ENCODE data around the gene XYLT1.
A peak's percentile ranks its signal among the peaks of the same experiment; 100 is the strongest.

Gene XYLT1

DNA sequence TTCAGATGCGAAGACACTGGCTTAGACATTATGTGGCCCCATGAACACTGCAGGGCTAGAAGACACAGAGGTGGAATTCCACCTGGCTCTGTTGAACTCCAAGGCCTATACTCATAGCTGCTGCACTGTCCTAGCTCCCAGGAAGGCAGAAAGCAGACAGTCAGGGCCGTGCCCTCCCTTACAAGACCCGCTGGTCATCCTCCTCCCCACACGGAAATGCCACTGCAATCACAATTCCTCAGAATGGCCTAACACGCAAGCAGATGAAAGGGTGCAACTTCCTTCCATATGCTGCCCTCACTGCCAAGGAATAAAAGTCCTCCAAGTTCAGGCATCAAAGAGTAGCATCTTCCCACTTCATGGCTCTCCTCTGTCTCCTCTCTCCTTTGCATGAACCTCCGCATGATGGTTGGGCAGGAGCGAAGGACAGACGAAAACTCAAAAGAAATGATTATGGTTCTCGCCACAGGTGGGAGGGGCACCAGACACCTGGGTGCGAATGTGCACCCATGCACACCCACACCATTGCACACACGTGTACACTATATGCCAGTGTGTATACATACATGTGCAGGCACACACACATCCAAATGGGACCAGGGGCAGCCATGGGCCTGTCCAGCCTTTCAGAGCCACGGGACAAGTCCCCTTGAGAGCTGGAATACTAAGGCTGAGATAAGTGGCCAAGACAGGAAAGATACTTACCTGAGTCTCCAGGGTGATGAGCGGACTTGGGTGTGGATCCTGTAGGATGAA, 113.3 kb downstream of the XYLT1 start:
- DNase-seq (ENCODE audit: low spot score) = no peak

DNA sequence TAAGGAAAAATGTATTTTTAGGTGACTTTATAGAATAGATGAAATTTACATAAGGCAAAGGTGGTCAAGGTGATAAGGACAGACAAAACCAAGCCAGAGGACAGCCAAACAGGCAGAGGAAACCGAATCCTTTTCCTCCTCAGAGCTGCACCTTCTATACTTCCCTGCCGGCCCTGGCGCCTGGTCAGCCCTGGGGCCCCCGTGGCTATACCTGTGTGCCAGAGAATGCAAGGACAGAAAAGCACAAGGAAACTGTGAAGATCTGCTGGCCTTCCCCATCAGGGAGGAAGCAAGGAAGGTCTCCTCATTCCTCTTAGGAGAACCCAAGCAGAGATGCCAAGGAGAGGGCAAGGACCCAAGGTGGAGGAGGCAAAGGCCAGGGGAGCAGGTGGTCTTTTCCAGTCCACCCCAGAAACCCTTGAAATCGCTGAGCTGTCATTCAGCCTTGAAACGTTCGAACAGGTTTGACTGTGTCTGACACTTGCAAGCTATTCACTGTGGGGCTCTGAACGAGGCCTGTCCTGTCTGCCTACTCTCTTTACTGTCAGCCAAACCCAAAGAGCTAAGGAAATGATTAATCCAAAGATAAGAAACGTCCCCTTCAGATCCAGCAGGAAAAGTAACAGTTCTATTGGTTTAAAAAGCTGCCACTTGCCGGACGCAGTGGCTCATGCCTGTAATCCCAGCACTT, 114.4 kb downstream of the XYLT1 start:
- no peak for DNase-seq (ENCODE audit: low spot score)

DNA sequence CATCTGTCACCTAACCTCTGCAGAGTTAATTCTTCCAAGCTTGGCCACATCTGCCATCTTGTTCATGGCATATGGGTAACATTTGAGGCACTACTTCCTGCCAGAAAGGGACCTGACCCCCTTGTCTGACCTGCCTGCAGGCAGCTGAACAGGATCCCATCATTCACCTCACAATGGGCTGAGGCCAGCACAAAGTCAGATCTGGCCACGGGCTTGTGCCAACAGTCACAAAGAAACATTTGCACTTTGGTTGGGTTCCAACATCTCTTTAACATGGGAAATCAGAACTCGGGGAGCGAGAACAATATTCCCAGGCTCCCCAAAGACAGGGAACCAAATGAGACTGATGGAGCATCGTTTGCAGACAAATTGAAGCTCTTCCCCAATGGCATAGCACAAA, 116.1 kb downstream of the XYLT1 start:
- no peak for DNase-seq (ENCODE audit: low spot score)

DNA sequence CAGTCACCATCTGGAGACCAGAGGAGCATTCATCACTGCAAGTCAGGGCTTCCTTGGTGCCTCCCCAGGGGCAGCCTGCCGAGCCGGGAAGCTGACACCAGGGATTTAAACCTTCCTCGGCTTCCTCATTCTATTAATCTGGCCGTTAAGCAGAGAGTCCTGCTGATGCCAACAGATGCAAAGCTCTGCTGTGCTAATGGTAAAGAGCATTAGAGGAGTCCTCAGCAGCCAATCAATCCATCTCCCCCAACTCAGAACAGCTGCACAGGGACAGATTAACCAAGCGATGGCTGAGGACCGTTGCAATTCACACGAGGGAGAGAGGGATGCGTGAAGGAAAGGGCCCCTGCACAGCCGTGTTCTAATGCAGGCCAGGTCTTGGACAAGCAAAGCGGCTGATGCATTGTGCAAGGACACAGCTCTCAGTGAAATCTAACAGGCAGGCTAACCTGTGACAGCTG, 116.6 kb downstream of the XYLT1 start:
- DNase-seq (ENCODE audit: low spot score) = no peak

DNA sequence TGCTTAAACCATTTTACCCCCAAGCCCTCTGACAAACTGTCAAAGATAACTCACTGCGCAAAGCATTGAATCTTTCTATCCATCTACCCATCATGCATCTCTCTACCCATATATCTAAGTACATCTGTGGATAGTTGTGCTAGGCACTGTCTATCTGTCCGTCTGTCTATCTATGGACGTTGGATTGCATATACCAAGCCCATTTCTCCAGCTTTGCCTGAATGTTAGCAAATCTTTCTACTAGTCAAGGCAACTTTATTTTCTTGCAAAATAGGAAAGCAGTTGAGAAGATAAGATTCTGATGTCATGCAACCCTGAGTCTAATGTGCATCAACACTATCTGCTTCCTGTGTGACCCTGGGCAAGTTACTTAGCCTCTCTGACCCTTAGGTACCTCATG, 117.2 kb downstream of the XYLT1 start:
- no peak for DNase-seq (ENCODE audit: low spot score)

DNA sequence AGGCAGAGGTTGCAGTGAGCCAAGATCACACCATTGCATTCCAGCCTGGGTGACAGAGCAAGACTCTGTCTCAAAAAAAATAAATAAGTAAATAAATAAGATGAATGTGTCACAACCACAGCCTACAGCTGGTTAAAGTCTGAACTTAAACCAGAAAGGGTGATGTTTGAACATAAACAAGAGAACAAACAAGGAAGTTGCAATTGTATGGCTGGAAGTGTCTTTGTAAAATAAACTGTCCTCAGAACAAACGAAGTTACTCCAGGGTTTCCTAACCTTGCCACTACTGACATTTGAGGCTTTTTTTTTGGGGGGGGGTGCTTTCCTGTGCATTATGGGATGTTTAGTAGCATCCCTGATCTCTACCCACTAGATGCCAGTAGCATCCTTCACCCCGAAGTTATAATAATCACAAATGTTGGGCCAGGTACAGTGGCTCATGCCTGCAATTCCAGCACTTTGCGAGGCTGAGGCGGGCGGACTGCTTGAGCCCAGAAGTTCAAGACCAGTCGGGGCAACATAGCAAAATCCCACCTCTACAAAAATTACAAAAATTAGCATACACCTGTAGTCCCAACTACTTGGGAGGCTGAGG, 119.2 kb downstream of the XYLT1 start:
- DNase-seq (ENCODE audit: low spot score) = no peak

DNA sequence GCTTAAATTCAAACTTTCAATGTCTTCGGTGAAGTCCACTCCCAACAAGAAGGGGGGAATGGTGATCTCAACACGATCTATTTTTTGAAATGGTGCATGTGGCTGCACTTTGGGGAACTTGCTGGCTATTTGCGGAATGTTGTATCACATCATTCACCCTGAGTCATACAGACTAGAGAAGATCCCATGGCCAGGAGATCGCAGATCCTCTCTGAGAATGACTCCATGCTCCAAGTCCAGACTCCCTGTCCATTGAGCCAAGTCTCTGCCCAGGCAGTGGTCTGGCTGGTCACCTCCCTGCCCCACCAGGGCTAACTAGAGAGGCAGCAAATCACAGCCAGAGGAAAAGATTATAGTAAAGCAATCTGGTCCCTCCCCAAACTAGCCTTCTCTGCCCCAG, 120.6 kb downstream of the XYLT1 start:
- DNase-seq (ENCODE audit: low spot score) = no peak

DNA sequence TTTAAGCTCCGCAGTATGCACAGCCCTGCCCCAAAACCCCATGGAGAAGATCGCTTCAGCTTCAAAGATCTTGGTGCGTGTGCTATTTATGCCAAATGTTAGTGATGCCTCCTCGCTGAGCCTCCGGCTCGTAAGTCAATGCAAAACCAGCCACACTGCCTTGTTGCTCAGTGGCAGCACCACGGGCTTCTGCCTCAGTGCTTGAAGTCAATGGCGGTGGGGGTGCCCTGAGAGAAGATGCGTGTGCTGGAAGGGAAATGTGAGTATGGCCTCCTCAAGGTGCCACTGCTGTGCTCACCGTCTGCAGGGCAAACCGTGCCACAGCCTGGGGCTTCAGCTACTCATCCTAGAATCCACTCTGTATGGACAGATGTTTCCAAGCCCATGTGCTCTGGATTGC, 121.9 kb downstream of the XYLT1 start:
- DNase-seq (ENCODE audit: low spot score) = no peak

DNA sequence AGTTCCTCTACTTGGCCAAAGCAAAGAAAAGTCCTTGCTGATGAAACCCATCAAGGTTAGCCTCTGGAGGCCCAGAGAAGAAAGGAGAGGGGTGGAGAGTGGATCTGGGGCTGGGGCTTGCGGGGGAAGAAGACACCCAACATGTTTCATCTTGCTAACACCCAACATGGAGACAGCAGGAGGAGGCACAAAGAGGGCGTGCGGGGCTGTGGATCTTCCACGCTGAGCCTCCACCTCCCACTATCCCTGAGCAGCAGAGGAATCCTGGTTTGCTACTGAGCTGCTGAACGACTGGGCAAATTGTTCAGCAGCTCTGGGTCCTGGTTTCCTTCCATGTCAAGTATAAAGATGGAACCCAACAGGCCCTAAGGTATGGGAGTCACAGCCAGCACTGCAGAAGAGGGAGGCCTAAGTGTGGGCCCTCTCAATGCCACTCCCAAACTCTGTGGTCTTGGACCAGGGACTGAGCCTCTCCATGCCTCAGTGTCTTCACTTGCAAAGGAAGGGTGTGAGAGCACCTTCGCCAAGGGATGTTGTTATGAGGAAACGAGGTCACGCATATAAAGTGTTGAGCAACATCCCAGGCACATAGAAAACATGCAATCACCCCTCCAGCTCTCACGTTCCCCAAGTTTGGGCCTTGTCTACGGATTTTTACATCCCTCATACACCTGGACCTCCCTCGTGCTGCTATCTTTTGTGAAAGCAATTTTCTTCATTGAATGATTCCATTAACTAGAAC, 122.5 kb downstream of the XYLT1 start:
- no peak for DNase-seq (ENCODE audit: low spot score)

DNA sequence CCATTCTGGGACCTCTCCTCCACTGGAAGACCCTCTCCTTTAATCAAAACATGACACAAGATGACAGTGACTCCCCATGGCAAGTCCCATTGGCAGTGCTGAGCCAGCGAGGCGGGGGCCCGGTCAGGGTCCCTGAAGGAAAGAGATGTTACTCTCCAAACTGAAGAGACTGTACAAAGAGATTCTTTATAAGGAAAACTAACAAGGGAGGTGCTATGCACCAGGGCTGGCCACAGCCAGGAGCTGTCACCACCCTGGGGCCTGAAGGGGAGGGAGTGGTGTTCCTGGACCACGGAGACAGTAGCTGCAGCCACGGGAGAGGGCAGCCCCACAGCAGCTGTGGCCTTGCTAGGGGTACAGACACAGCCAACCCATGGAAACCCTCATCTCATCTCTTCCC, 123.1 kb downstream of the XYLT1 start:
- DNase-seq (ENCODE audit: low spot score) = no peak

DNA sequence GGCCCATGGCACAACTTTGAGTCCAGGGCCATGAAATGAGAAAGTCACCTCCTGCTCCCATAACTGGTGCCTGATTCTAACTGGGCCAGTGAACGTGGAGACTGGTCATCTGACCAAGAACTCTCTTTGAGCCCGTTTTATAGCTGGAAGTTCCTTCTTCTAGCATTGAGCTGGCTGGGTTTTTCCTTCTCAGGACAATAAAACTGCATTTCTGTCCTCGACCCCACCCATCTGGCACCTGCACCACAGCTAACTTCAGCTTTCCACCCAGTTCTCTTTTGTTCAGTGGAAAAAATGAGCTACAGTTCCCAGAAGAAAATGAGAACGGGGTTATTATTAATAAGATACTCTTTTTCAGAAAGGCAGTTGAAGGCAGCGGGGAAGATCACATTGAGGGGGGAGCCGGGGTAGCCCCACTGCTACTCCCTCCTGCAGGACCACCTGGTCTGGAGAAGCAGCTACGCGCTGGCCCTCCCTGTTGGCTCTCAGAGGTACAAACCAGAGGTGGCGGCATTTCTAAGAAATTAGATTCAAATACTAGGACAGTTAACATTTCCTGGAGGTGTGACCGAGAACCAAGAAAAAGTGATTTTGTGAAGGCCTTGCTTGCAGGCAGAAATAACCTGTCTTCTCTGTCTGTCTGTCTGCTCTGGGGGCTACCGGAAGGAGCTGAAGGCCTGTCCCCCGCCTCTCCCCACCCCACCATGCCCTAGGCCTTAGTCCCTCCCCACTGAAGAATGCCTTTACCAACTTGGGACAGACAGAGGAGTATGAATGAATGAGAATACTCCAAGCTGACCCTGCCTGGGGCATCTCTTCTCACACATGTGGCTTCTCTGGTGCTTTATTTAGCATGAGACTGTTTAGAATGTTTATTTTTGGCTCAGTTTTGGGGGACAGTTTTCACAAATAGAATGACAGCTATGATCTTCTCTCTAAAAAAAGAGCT, 123.9 kb downstream of the XYLT1 start:
- DNase-seq (ENCODE audit: low spot score) = no peak

DNA sequence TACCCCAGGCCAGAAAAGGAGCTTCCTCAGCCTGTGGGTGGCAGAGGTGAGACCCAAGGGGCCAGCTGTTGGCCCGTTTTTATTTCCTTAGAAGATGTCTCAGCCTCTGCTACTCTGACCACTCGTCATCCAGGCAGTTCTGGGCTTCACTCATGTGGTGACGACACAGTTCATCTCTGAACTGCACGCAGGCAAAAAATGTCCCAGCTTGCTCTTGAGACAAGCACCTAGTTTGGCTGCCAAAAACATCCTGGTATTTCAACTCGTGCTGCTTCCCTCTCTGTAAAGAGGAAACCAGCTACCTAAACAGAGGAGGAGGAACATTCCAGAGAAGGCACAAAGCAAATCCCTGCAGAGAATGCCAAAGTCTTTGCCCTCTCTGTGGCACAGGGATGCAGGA, 125.7 kb downstream of the XYLT1 start:
- no peak for DNase-seq (ENCODE audit: low spot score)

DNA sequence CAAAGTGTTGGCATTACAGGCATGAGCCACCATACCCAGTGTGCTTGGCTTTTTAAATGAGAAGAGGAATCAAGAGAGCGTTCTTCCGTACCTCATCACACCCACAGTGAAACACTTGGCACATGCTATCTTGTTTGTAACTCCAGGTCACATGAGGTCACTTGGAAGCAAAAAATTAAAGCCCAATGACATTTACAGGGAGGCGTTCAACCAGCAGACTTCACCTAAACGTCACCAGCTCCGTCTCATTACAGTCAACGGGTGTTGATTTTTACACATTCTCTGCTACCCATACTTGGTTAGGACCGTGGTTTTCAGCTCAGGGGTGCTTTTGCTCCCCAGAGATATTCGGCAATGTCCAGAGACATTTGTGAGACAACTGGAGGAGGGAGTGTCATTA, 127.0 kb downstream of the XYLT1 start:
- no peak for DNase-seq (ENCODE audit: low spot score)

DNA sequence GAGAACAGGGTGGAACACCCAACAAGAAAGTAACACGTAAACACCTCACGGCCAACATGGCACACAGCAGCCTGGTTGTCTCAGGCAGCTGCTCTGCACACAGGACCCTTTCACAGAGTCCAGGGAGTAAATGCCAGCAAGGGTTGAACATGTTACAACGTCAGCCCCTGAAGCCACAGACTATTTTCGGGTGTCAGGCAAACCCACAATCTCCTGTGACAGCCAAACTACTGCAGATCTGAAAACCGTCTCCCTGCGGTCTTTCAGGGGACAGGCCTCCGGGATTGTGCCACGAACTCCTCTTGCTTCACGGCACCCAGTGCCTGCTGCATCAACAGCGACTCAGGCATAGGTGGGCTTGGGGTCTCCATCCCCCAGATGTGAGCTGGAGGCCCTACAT, 127.7 kb downstream of the XYLT1 start:
- no peak for DNase-seq (ENCODE audit: low spot score)

DNA sequence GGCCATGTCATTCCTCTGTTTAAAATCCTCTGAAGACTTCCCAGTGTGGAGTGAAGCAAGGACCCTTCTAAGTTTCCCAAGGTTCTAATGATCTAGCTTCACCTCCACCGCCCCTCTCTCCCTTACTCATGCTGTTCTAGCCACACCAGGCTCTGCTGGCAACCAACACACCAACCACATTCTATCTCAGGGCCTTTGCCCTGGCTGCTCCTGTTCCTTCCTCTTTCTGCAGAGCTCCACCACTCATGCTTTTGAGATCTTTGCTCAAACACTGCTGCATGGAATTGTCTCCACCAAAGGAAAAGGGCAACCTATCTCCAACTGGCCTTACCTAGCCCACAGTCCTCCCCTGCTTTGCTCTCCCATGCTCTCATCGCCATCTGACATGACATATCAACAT, 128.7 kb downstream of the XYLT1 start:
- no peak for DNase-seq (ENCODE audit: low spot score)

DNA sequence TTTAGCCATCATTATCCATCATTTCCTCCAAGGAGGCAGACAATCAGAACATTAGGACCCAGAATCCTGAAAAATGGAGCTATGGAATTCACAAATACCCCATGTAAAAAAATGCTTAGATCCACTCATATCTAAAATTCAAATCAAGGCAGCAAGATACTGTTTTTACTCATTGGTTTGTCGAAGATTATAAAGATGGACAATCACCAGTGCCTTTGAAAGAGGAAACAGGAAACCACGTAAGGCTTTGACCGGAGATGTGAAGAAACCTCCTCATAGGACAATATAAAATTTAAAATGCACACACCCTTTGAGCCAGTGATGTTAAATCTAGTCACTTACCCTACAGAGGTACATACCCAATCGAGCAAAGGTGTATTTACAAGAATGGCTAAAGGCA, 130.0 kb downstream of the XYLT1 start:
- DNase-seq (ENCODE audit: low spot score) = no peak

DNA sequence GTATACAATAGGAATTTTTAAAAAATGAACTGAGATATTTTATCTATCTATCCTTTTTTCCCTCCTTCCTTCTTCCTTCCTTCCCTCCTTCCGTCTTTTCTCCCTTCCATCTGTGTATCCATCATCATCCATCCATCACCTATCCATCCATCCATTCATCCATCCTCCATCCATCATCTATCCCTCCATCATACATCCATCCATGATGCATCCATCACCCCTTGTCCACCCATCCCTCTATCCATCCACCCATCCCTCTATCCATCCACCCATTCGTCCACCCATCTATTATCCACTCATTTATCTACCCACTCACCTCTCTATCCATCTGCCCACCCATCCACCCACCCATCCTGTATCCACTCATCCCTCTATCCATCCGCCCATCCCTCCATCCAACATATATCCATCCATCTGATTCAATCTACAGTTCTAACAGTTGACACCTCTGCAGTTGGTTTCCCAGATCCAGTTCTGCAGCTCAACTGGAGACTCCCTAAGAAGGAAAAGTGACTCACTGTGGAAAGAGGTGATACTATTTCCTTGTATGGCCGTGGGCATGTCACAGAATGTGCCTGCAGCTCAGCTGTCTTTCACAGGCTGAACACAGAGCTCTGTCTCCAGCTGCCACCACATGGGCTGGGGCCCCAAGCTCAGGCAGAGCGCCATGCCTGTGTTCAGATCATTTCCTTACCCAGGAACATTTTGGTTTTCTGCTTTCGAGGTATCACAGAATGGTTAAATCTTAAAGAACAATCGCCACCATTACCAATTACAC, 130.8 kb downstream of the XYLT1 start:
- peak; percentile 82 for DNase-seq (ENCODE audit: low spot score)

DNA sequence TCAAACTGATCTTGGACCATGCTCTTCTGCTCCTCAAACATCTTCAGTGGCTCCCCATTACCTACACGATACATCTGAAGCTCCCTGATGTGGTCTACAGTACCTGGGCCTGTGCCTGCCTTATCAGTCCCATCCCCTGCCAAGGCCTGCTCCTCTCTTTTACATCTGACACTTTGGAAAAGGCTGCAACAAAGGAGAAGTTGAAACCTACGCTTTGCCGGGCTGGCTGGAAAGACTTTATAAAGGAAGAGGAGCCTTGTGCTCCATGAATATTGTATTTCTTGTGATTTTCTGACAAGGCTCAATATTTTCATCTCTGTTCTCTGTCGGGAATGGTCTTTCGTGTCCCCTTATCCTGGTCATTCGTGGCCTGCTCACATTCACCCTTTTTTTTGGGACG, 132.5 kb downstream of the XYLT1 start:
- no peak for DNase-seq (ENCODE audit: low spot score)

DNA sequence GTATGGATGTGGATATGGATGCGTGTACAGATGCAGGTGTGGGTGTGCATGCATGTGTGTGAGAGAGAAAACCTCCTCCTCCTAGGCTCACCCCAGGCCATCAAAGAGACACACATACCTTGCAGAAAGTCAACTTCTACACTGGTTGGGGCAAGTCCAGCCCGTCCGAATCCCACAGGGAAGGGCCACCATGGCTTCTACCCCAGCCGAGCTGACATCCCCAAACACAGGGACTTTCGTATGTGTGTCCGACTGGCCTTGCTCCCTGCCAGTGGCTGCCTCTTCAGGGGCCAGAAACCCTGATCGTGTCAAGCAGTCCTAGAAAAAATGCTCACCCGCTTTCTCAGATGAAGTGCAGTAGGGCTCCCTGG, 134.2 kb downstream of the XYLT1 start:
- DNase-seq (ENCODE audit: low spot score) = no peak

DNA sequence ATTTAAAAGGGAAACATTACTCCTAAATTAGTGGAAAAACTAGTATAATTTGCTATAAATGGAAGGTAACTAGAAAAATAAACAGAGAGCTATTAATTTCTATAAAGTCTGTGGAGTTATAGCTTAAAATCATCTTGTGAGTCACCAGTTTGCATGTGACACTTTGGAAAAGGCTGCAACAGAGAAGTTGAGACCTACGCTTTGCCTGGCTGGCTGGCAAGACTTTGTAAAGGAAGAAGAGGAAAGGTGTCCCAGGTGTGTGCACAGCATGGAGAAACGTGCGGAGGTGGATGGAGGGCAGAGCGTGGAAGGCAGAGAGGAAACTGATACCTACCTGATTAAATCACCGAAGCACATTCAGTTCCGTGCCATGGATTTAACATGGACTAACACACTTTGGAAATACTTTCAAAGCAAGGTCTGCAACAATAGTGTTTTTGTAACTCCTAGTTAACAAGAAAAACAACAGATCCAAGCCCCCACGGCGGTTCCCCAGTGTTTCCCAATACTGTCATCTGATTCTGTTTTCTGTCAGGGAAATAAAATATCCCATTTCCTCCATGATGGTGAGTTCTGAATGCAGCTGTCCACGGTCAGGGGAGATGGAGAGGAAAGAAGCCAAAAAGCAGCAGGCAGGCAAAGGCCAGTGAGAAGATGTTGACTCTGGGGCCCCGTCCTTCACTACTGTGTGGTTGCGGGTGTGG, 134.8 kb downstream of the XYLT1 start:
- DNase-seq (ENCODE audit: low spot score) = no peak

Data from kidney capillary endothelial cell (primary cell).